Measurements from ENCODE around the gene RBM22. TPM values are rescaled to one million over a fixed set of nuclear protein-coding genes. Genes with fewer than 3 reads are reported as not detected.

RBM22 gene
- polyA plus RNA-seq, 1 of the 3 experiments (the other 2 are of a cell fraction), result 30.7 TPM

GRCh38 chr5:150690760-150691159, 10.1 kb downstream of the RBM22 start:
- no peaks in the 10 kb centered on the region for H3K79me2 ChIP-seq (ENCODE audit: insufficient read depth)
- no peaks in the 10 kb centered on the region for H3K9me3 ChIP-seq
- TF ChIP-seq RAD21 (IDR thresholded peaks at IDR 0.05; ENCODE audit: low read length) (no peak), FOXM1 (IDR thresholded peaks at IDR 0.05; ENCODE audit: low read depth) (no peak), RFX5 (IDR thresholded peaks at IDR 0.05; ENCODE audit: low read length) (no peak), USF2 (IDR thresholded peaks at IDR 0.05; ENCODE audit: borderline replicate concordance, low read depth, low read length) (no peak), RXRA (IDR thresholded peaks at IDR 0.05; ENCODE audit: borderline replicate concordance, low read depth) (no peak), GATA2 (CRISPR knock-in tag; IDR thresholded peaks at IDR 0.05) (no peak), FOSL2 (IDR thresholded peaks at IDR 0.05; ENCODE audit: borderline replicate concordance, low read depth) (no peak), SIN3A (IDR thresholded peaks at IDR 0.05; ENCODE audit: borderline replicate concordance, low read depth, low read length) (no peak), YY1 (IDR thresholded peaks at IDR 0.05; ENCODE audit: low read depth) (no peak), EZH2phosphoT487 (IDR thresholded peaks at IDR 0.05; ENCODE audit: borderline replicate concordance, low read depth) (no peak), MAX (IDR thresholded peaks at IDR 0.05; ENCODE audit: low read depth) (no peak), NRF1 (IDR thresholded peaks at IDR 0.05; ENCODE audit: low read depth, low read length) (no peak), TCF12 (IDR thresholded peaks at IDR 0.05) (no peak), NFIC (IDR thresholded peaks at IDR 0.05; ENCODE audit: borderline replicate concordance) (no peak)
- TF ChIP-seq, protein P1, sequence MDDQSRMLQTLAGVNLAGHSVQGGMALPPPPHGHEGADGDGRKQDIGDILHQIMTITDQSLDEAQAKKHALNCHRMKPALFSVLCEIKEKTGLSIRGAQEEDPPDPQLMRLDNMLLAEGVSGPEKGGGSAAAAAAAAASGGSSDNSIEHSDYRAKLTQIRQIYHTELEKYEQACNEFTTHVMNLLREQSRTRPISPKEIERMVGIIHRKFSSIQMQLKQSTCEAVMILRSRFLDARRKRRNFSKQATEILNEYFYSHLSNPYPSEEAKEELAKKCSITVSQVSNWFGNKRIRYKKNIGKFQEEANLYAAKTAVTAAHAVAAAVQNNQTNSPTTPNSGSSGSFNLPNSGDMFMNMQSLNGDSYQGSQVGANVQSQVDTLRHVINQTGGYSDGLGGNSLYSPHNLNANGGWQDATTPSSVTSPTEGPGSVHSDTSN (IDR thresholded peaks at IDR 0.05), result no peak
- ChIA-PET POLR2A (no interaction called here), CTCF (interaction anchor here (1.6 to 2.6 kb wide), 2 partner anchors 9 to 10 kb away, joined by 3 to 8 read pairs; partner anchors contain the start of gene RBM22)
- WGBS (ENCODE audit: low lambda C conversion rate), result 96% methylated on average over 6 of the region's 6 CpGs
- no peak overlapping the region for H3K9ac ChIP-seq
- H3K9me2 ChIP-seq, result no peaks in the 10 kb centered on the region
- no peaks in the 10 kb centered on the region for H3K27me3 ChIP-seq (ENCODE audit: insufficient read depth)
- peaks cover 48 to 57% of the 10 kb centered on the region in 2 experiments for H3K36me3 ChIP-seq (replicated peaks in 1 of 2; ENCODE audit: control insufficient read depth in 1 of 2, insufficient read depth in 2 of 2, low read length in 1 of 2)
- no peaks in the 10 kb centered on the region for H3K4me1 ChIP-seq (ENCODE audit: control insufficient read depth in 1 of 2, insufficient read depth in 2 of 2, low read depth in 1 of 2, low read length in 1 of 2)
- H3K27ac ChIP-seq (ENCODE audit: low read depth in 2 of 2, low read length in 1 of 2), result no peak overlapping the region
- peaks cover 26% of the 10 kb centered on the region for H3F3A ChIP-seq (replicated peaks; ENCODE audit: insufficient read depth)
- DNase-seq, result no peak
- H3K4me2 ChIP-seq, result no peak overlapping the region
- H3K4me3 ChIP-seq (ENCODE audit: low read depth in 2 of 2, low read length in 1 of 2), result no peak overlapping the region
- peaks cover 29% of the 10 kb centered on the region for H4K20me1 ChIP-seq (ENCODE audit: insufficient read depth)
- no peak overlapping the region for H2AFZ ChIP-seq (ENCODE audit: low read depth)

- Histone ChIP-seq H3K4me2 (no peak overlapping the region), H4K20me1 (ENCODE audit: insufficient read depth) (peaks cover 15% of the 10 kb centered on the region), H3K9ac (no peak overlapping the region), H3K4me3 (ENCODE audit: low read depth in 2 of 2, low read length in 1 of 2) (no peak overlapping the region), H3K4me1 (ENCODE audit: control insufficient read depth in 1 of 2, insufficient read depth in 2 of 2, low read depth in 1 of 2, low read length in 1 of 2) (no peaks in the 10 kb centered on the region), H3K27ac (ENCODE audit: low read depth in 2 of 2, low read length in 1 of 2) (no peak overlapping the region), H2AFZ (ENCODE audit: low read depth) (no peak overlapping the region), H3K36me3 (replicated peaks in 1 of 2; ENCODE audit: control insufficient read depth in 1 of 2, insufficient read depth in 2 of 2, low read length in 1 of 2) (peaks cover 35 to 43% of the 10 kb centered on the region in 2 experiments), H3K9me3 (no peaks in the 10 kb centered on the region), H3K79me2 (ENCODE audit: insufficient read depth) (no peaks in the 10 kb centered on the region), H3K27me3 (ENCODE audit: insufficient read depth) (no peaks in the 10 kb centered on the region), H3F3A (replicated peaks; ENCODE audit: insufficient read depth) (peaks cover 11% of the 10 kb centered on the region), H3K9me2 (no peaks in the 10 kb centered on the region)
- POLR2A ChIA-PET, result no interaction called here
- DNase-seq, result no peak
- 92% methylated on average over 1 of the region's 1 CpG for WGBS (ENCODE audit: low lambda C conversion rate)
- CTCF ChIA-PET, result interaction anchor here (1.4 kb wide), 1 partner anchor 12 kb away, joined by 4 read pairs; the partner anchor contains the start of gene RBM22
- TF ChIP-seq RCOR1 (IDR thresholded peaks at IDR 0.05; ENCODE audit: low read length) (no peak), RXRA (IDR thresholded peaks at IDR 0.05; ENCODE audit: borderline replicate concordance, low read depth) (no peak), MEF2A (IDR thresholded peaks at IDR 0.05; ENCODE audit: borderline replicate concordance, low read depth) (no peak), EZH2phosphoT487 (IDR thresholded peaks at IDR 0.05; ENCODE audit: borderline replicate concordance, low read depth) (no peak)
Observed at GRCh38 chr5:150689120-150689519, 11.7 kb downstream of the RBM22 start.

Data from SK-N-SH (cell line).